ENCODE data around the gene DOCK3. TPM values are rescaled to one million over a fixed set of nuclear protein-coding genes. Genes with fewer than 3 reads are reported as not detected.

The DOCK3 gene
- total RNA-seq, 3 donors from 2014 or later, result 0.17 to 6.1 (median 0.20) TPM

GRCh38 chr3:51328206-51328605 is 653.5 kb downstream of the DOCK3 start:
- Histone ChIP-seq H3K36me3 (ENCODE audit: low read depth) (no peaks in the 10 kb centered on the region), H3K4me3 (no peak overlapping the region), H3K9me3 (no peaks in the 10 kb centered on the region), H3K4me1 (ENCODE audit: low read depth) (no peaks in the 10 kb centered on the region)
- ATAC-seq, result no peak
- intact Hi-C loops (cut with DNase I, micrococcal nuclease), result no loop called here
- no peak for TF ChIP-seq CTCF (IDR thresholded peaks at IDR 0.05)
- no peak for DNase-seq

GRCh38 chr3:51330046-51330445 is 655.3 kb downstream of the DOCK3 start:
- intact Hi-C loops (cut with DNase I, micrococcal nuclease), result no loop called here

GRCh38 chr3:51332156-51332555 is 657.4 kb downstream of the DOCK3 start:
- H3K36me3 ChIP-seq (ENCODE audit: low read depth), result no peaks in the 10 kb centered on the region
- intact Hi-C loops (cut with DNase I, micrococcal nuclease), result no loop called here
- H3K9me3 ChIP-seq, result no peaks in the 10 kb centered on the region
- no peak for DNase-seq
- no peak overlapping the region for H3K4me3 ChIP-seq
- no peaks in the 10 kb centered on the region for H3K4me1 ChIP-seq (ENCODE audit: low read depth)
- ATAC-seq, result no peak
- TF ChIP-seq CTCF (IDR thresholded peaks at IDR 0.05), result no peak

More at GRCh38 chr3:51330046-51330445, 655.3 kb downstream of the DOCK3 start:
- Histone ChIP-seq H3K9me3 (no peaks in the 10 kb centered on the region), H3K4me1 (ENCODE audit: low read depth) (no peaks in the 10 kb centered on the region), H3K36me3 (ENCODE audit: low read depth) (no peaks in the 10 kb centered on the region), H3K4me3 (no peak overlapping the region)
- TF ChIP-seq CTCF (IDR thresholded peaks at IDR 0.05), result no peak
- ATAC-seq, result no peak
- DNase-seq, result no peak

- intact Hi-C loops (cut with DNase I, micrococcal nuclease), result no loop called here
- Histone ChIP-seq H3K36me3 (ENCODE audit: low read depth) (no peaks in the 10 kb centered on the region), H3K4me1 (ENCODE audit: low read depth) (no peaks in the 10 kb centered on the region), H3K9me3 (no peaks in the 10 kb centered on the region), H3K4me3 (no peak overlapping the region)
- DNase-seq (no peak), ATAC-seq (no peak)
- TF ChIP-seq CTCF (IDR thresholded peaks at IDR 0.05), result no peak
Observed at GRCh38 chr3:51333021-51333420, 658.3 kb downstream of the DOCK3 start.

GRCh38 chr3:51336261-51336660 is 661.5 kb downstream of the DOCK3 start:
- no peak for ATAC-seq
- no peak for TF ChIP-seq CTCF (IDR thresholded peaks at IDR 0.05)
- Histone ChIP-seq H3K4me1 (ENCODE audit: low read depth) (no peaks in the 10 kb centered on the region), H3K4me3 (no peak overlapping the region), H3K9me3 (no peaks in the 10 kb centered on the region), H3K36me3 (ENCODE audit: low read depth) (no peaks in the 10 kb centered on the region)
- intact Hi-C loops (cut with DNase I, micrococcal nuclease), result no loop called here
- no peak for DNase-seq

GRCh38 chr3:51337666-51338065 is 662.9 kb downstream of the DOCK3 start:
- H3K36me3 ChIP-seq (ENCODE audit: low read depth), result no peaks in the 10 kb centered on the region
- DNase-seq (no peak), ATAC-seq (no peak)
- no peaks in the 10 kb centered on the region for H3K4me1 ChIP-seq (ENCODE audit: low read depth)
- no peaks in the 10 kb centered on the region for H3K9me3 ChIP-seq
- intact Hi-C loops (cut with DNase I, micrococcal nuclease), result no loop called here
- H3K4me3 ChIP-seq, result no peak overlapping the region
- no peak for TF ChIP-seq CTCF (IDR thresholded peaks at IDR 0.05)

Data from mucosa of descending colon (tissue), 3 donors.